Esophagus muscularis mucosa (tissue), 4 donors: ENCODE data around the gene PDLIM4. TPM values are rescaled to one million over a fixed set of nuclear protein-coding genes. Genes with fewer than 3 reads are reported as not detected.

Source experiments
- DNase-seq: peaks from one replicate; pipeline ENCODE4 v3.0.0-alpha.2; 2017; ENCODE audit errors: extremely low spot score
- H3K27ac ChIP-seq, 4 donors: fragments of 200-600 bp; sonication (generic); replicated peaks in 1 of 4; 1 replicate in 3 of 4; 2 replicates in 1 of 4; pipeline ENCODE4 v1.5.1; 2016 to 2019; ENCODE audit warnings: mild to moderate bottlenecking in 1 of 4
- H3K27me3 ChIP-seq, 4 donors: fragments of 200-600 bp; sonication (generic); one replicate each; pipeline versions ENCODE4 v1.5.1 to v1.6.0; 2016 to 2019
- H3K36me3 ChIP-seq, 4 donors: fragments of 200-600 bp; sonication (generic); one replicate each; pipeline ENCODE4 v1.5.1; 2016 to 2019
- H3K4me1 ChIP-seq, 4 donors: fragments of 200-600 bp; sonication (generic); one replicate each; pipeline ENCODE4 v1.5.1; 2016 to 2019
- H3K4me3 ChIP-seq, 4 donors: fragments of 200-600 bp; sonication (generic); 1 replicate in 2 of 4; 2 replicates in 2 of 4; pipeline ENCODE4 v1.5.1; 2016 to 2019; ENCODE audit warnings: mild to moderate bottlenecking in 4 of 4, moderate library complexity in 1 of 4
- H3K9me3 ChIP-seq, 4 donors: fragments of 200-600 bp; sonication (generic); 1 replicate in 3 of 4; 2 replicates in 1 of 4; pipeline ENCODE4 v1.5.1; 2016 to 2019
- EP300 ChIP-seq: sonication (generic); formaldehyde crosslinking; IDR thresholded peaks from one replicate; pipeline ENCODE4 v1.6.1; 2017; ENCODE audit warnings: antibody characterized with exemption
- POLR2A ChIP-seq: fragments of 450-650 bp; IDR thresholded peaks from one replicate; pipeline ENCODE4 v1.6.1; 2017; ENCODE audit warnings: antibody characterized with exemption, moderate library complexity, mild to moderate bottlenecking, low read depth
- POLR2AphosphoS5 ChIP-seq, 2 donors: sonication (generic); formaldehyde crosslinking; IDR thresholded peaks; one replicate each; pipeline ENCODE4 v1.6.1; 2017; ENCODE audit warnings: antibody characterized with exemption in 2 of 2
- WGBS: methylation state at CpG from one replicate; pipeline ENCODE4 v1.1.5; 2018; 5-methylcytosine and 5-hydroxymethylcytosine counted together
- intact Hi-C: fragments of 100-400 bp; cut with DNase I; formaldehyde crosslinking; loops from one replicate; pipeline ENCODE4 v1.15.1; 2023
- total RNA-seq, 4 donors: library from RNA; depleted of rRNA; stranded (reverse); fragments of >200 nt; gene quantifications; one replicate each; pipeline versions ENCODE4 v1.1.0 to v1.2.1, GENCODE V29; 2016
- TF ChIP-seq, protein P1 (sequence below), 3 experiments: fragments of 200-600 bp in 2 of 3; fragments of 450-650 bp in 1 of 3; sonication (generic) in 2 of 3; IDR thresholded peaks; one replicate each; pipeline ENCODE4 v1.5.1; 2017 to 2019; ENCODE audit warnings: antibody characterized with exemption in 3 of 3, mild to moderate bottlenecking in 2 of 3, moderate library complexity in 1 of 3

PDLIM4 gene
- total RNA-seq, 4 donors from 2014 or later: 59.4 to 199 (median 134) TPM

DNA sequence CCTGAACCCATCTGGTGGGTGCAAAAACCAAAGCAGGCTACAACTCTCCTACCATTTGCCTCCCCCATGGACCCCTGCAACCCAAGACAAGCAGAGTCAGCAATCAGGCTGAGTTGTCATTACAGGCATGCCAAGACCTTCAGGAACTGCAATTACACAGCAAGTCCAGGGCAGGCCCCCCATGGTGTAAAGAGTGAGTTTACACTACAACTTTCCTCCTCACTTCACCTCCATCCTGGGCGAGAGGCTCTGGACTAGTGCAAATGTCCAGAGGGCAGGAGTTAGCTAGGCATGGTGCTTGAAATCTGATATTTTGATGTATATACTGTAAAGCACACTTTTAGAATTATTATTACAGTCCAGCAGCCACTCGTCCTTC is 22.8 kb upstream of the PDLIM4 start:
- intact Hi-C loops: loop anchor here (5.0 kb wide), 2 partner anchors 38 to 58 kb away; partner anchors contain the start of gene SLC22A4
- Histone ChIP-seq H3K27me3 (no peaks in the 10 kb centered on the region), H3K9me3 (no peaks in the 10 kb centered on the region), H3K36me3 (no peaks in the 10 kb centered on the region), H3K4me1 (peaks cover 0 to 7% (median 0%) of the 10 kb centered on the region in 4 donors), H3K4me3 (no peak overlapping the region), H3K27ac (no peak overlapping the region)
- no peak for DNase-seq
- no peak for TF ChIP-seq POLR2AphosphoS5 (IDR thresholded peaks at IDR 0.05)
- TF ChIP-seq POLR2A: no peak
- no peak for TF ChIP-seq EP300
- TF ChIP-seq, protein P1, sequence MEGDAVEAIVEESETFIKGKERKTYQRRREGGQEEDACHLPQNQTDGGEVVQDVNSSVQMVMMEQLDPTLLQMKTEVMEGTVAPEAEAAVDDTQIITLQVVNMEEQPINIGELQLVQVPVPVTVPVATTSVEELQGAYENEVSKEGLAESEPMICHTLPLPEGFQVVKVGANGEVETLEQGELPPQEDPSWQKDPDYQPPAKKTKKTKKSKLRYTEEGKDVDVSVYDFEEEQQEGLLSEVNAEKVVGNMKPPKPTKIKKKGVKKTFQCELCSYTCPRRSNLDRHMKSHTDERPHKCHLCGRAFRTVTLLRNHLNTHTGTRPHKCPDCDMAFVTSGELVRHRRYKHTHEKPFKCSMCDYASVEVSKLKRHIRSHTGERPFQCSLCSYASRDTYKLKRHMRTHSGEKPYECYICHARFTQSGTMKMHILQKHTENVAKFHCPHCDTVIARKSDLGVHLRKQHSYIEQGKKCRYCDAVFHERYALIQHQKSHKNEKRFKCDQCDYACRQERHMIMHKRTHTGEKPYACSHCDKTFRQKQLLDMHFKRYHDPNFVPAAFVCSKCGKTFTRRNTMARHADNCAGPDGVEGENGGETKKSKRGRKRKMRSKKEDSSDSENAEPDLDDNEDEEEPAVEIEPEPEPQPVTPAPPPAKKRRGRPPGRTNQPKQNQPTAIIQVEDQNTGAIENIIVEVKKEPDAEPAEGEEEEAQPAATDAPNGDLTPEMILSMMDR (IDR thresholded peaks at IDR 0.05): no peak
- WGBS: 96% methylated on average over 2 of the region's 2 CpGs

DNA sequence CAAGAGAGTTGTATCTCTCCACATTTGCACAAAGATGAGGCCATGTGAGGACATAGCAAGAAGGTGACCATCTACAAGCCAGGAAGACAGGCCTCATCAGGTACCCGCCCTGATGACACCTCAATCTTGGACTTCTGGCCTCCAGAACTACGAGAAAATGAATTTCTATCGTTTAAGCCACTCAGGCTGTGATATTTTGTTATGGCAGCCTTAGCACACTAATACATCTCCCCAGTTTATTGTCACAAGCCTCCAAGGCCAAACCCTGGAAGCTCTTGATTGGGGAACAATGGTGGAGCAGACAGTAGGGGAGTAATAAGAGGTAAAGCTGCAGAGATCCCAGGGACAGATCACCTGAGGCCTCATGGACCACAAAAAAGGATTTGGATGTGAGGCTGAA is 22.2 kb upstream of the PDLIM4 start:
- intact Hi-C loops: loop anchor here (5.0 kb wide), 2 partner anchors 37 to 57 kb away; partner anchors contain the start of gene SLC22A4
- Histone ChIP-seq H3K27me3 (no peaks in the 10 kb centered on the region), H3K4me1 (peaks cover 0 to 7% (median 0%) of the 10 kb centered on the region in 4 donors), H3K4me3 (no peak overlapping the region), H3K36me3 (no peaks in the 10 kb centered on the region), H3K27ac (no peak overlapping the region), H3K9me3 (no peaks in the 10 kb centered on the region)
- DNase-seq: no peak
- 97% methylated on average over 3 of the region's 3 CpGs for WGBS
- TF ChIP-seq POLR2A (no peak), POLR2AphosphoS5 (IDR thresholded peaks at IDR 0.05) (no peak), EP300 (no peak)
- TF ChIP-seq, protein P1 (IDR thresholded peaks at IDR 0.05): no peak

DNA sequence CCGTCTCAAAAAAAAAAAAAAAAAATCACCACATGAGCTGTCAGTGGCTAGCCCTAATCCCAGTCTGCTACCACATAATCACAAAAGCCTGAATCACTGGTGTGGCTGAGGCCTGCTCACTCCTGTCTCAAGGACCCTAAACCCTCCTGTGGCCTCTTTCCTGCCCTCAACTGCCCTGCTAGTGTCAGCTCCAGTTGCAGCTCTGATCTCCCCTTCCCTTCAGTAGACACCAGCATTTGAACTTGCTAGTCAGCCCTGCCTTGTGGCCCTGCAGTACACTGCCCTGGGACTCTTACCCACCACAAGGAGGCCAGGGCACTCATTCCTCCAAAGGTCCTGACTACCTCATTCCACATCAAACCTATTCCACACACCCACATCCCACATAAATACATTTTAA is 20.4 kb upstream of the PDLIM4 start:
- TF ChIP-seq POLR2AphosphoS5 (IDR thresholded peaks at IDR 0.05): no peak
- TF ChIP-seq, protein P1 (IDR thresholded peaks at IDR 0.05): no peak
- WGBS: 75% methylated on average over 1 of the region's 1 CpG
- no peak overlapping the region for H3K4me3 ChIP-seq
- H3K27ac ChIP-seq: no peak overlapping the region
- intact Hi-C loops: loop anchor here (5.0 kb wide), 2 partner anchors 35 to 55 kb away; partner anchors contain the start of gene SLC22A4
- no peaks in the 10 kb centered on the region for H3K27me3 ChIP-seq
- H3K9me3 ChIP-seq: no peaks in the 10 kb centered on the region
- H3K4me1 ChIP-seq: peaks cover 0 to 7% (median 0%) of the 10 kb centered on the region in 4 donors
- DNase-seq: no peak
- H3K36me3 ChIP-seq: no peaks in the 10 kb centered on the region

DNA sequence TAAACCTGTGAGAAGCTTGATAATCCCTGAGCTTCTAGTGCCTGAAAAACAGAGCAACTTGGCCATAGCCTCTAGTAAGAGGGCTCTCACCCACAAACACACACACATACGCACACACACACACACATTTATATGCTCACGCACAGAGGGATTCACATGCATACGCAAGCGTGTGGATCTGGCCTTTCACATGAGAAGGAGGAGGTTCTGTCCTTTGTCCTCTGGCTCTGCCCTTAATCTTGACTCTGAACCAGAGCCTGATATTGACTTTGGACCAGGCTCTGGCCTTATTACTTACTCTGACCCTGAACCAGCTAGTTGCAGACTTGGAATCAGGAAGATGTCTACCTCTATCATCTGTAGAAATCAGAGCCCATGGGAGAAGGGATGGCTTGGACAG is 19.8 kb upstream of the PDLIM4 start:
- Histone ChIP-seq H3K4me3 (no peak overlapping the region), H3K27ac (no peak overlapping the region), H3K9me3 (no peaks in the 10 kb centered on the region), H3K4me1 (peaks cover 0 to 7% (median 0%) of the 10 kb centered on the region in 4 donors), H3K36me3 (no peaks in the 10 kb centered on the region), H3K27me3 (no peaks in the 10 kb centered on the region)
- no peak for DNase-seq
- intact Hi-C loops: loop anchor here (5.0 kb wide), 2 partner anchors 35 to 55 kb away; partner anchors contain the start of gene SLC22A4
- TF ChIP-seq, protein P1 (IDR thresholded peaks at IDR 0.05): no peak
- no peak for TF ChIP-seq EP300
- no peak for TF ChIP-seq POLR2A
- TF ChIP-seq POLR2AphosphoS5 (IDR thresholded peaks at IDR 0.05): no peak
- WGBS: 91% methylated on average over 4 of the region's 4 CpGs

DNA sequence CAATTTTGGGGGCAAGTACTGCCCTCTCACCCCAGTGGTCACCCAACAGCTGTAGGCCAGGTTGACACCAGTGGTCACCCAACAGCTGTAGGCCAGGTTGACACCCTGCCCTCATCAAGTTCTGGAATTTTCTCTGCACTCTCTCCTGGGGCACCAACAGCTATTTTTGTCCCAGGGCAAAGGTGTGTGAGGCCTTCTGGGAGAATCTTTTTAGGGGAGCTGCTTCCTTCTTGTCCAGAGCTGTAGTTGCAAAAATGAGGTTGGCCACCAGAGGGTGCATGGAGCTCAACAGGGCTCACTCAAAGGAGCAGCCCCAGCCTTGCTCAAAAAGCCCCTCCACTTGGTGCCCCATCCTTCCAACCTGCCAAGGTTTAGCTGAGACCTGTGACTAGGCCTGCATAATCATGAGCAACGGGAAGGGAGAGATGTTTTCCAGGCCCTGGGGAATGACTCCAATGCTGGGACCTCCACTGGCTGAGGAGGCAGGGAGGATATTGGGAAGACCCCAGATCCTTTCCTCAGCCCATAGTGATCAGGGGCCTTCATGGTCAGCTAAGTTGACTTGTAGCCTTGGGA is 19.2 kb upstream of the PDLIM4 start:
- intact Hi-C loops: loop anchor here (5.0 kb wide), 2 partner anchors 34 to 54 kb away; partner anchors contain the start of gene SLC22A4
- H3K27me3 ChIP-seq: no peaks in the 10 kb centered on the region
- H3K4me3 ChIP-seq: no peak overlapping the region
- no peaks in the 10 kb centered on the region for H3K9me3 ChIP-seq
- WGBS: 25% methylated on average over 1 of the region's 1 CpG
- TF ChIP-seq EP300: no peak
- TF ChIP-seq, protein P1 (IDR thresholded peaks at IDR 0.05): peak; percentile 76 to 91 (median 83)
- peak in 1 of 2 donors; percentile 33 for TF ChIP-seq POLR2AphosphoS5 (IDR thresholded peaks at IDR 0.05)
- DNase-seq: no peak
- H3K36me3 ChIP-seq: no peaks in the 10 kb centered on the region
- no peak overlapping the region for H3K27ac ChIP-seq
- H3K4me1 ChIP-seq: peaks cover 0 to 7% (median 0%) of the 10 kb centered on the region in 4 donors
